Measurements from ENCODE around the gene SUGCT.

The SUGCT gene

GRCh38 chr7:40879941-40880543 is 745.2 kb downstream of the SUGCT start:
- no peak for DNase-seq (ENCODE audit: low read depth)

GRCh38 chr7:40880581-40880980 is 745.8 kb downstream of the SUGCT start:
- DNase-seq (ENCODE audit: low read depth), result no peak

DNA sequence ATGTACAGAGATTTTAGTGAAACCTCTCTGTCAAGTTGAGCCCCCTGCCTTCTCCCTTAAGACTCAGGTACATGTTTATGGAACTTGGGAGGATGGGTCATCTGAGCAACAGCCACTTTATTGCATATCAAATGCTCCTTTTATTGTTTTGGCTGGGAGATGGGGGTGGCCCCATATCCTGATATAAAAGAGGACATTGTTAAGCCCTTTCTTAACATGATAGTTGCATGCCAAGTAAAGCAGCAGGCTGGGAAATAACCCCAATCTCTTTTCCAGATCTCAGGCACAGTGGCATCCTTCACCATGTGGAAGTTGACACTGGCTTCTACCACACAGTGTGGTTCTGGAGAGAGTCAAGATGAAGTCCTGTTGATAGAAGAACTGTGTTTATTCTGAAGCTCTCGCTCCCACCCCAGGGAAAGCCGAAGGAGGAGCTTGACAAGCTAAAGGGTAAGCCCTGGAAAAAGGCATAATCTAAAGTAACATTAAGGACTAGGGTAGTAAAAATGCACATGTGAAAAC is 746.7 kb downstream of the SUGCT start:
- DNase-seq (ENCODE audit: low read depth), result no peak

DNA sequence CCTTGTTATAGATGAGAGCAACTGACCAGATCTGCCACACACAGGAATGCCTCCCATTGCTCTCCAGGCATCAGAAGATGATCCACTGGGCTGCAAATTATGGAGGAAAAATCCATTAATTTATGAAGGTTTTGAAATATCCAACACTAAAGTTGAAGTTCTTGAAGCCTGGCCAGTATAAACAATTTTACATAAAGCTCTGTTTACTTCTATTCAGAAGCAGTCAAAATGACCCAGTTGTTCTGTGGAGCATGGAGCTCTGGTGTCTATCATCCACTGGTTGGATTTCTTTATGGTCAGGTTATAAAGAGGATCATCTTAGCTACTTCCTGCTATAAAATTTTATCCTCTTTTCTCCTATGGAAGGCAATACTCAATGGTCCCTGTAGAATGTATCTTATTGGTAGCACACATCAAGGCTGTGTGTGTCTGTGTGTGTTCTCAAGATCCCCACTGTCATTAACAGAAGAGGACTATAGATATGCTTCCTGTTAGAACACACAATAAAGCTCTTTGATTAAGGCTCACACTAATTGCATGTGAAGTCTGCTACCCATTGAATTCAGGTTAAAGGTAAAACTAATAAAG is 747.4 kb downstream of the SUGCT start:
- DNase-seq (ENCODE audit: low read depth), result no peak

DNA sequence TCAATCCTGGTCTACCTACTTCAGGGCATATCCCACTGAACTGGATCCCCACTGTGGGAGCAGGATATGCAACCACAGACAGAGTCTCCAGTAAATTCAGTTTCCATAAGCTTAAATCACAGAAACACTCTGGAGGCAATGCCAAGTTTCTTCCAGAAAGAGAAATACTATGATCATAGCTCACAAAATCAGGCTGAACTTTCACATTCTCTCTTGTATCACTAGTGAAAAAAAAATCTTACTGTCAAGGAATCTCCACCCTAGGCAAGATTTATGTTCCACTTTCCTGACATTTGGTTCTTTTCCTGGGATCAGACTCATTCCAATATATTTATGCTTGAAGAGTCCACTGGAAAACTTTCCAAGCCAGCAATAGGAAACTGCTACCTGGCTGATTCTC is 749.0 kb downstream of the SUGCT start:
- DNase-seq (ENCODE audit: low read depth), result no peak

DNA sequence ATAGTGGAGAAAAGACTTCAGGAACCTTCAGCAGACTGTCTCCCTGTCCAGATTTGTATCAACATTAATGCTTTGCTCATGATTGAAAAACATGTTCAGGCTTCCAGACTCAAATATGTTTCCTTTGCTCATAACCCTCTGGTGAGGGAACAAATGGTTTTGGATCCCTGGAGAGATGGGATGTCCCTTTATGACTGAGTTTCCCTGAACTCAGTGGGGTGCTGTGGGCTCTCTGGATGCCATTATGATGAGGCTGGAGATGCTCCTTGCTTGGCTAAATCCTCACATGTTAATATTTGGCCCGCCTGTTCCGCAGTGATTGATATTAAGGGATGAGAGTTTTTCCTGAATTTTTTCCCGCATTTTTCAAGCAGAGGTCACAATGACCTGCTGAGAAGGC is 749.4 kb downstream of the SUGCT start:
- no peak for DNase-seq (ENCODE audit: low read depth)

- no peak for DNase-seq (ENCODE audit: low read depth)
Measured at GRCh38 chr7:40885503-40885902, 750.7 kb downstream of the SUGCT start.

DNA sequence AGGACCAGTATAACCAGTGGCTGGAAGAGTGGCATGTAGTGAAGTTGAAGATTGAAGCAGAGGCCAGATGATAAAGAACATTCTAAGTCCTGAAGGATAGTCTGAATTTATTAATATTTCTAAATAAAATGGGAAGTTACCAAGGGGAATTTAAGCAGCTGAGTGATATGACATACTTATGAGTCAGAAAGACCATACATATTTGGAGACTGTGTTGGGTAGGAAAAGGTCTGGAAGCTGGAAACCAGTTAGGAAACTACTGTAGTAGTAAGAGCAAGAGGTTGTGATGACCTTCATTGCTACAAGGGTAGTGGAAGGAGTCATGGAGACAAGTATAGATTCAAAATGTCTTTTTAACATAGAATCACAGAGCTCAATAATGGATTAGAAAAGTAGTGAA is 752.3 kb downstream of the SUGCT start:
- DNase-seq (ENCODE audit: low read depth), result no peak

DNA sequence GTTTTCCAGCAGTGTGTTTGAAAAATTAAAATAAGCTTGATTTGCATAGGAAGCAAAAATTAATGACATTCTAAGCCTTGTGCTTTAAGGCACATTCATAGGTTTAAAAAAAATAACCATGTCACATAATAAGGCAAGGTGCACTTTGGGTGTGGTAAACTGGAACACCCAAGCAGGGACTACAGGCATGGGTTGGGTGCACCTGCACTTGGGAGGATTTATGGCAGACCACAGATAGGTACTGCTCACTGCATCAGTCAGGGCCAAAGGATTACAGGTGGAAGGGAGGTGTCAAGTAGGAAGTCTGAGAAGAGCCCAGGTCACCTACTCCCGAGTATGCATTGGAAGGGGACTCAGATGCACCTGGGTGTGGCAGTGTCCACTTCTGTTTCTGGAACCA is 753.7 kb downstream of the SUGCT start:
- no peak for DNase-seq (ENCODE audit: low read depth)

GRCh38 chr7:40889099-40889498 is 754.3 kb downstream of the SUGCT start:
- DNase-seq (ENCODE audit: low read depth), result no peak

DNA sequence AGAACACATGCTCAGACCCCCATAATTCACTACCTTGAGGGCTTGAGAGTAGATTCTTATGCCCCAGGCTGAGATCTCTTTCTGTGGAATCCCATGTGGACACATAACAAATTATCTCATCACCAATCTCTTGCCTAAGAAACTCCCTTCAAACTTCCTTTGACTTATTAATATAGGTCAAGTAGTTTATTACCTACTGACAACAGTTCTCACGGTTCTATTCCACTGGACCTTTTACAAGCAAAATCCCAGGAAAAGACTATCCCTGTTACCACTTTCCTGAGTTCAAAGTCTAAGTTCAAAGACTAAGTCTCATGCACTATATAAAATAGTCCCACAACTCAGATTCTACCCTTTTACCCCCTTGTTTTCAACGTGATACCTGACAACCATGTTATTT is 754.7 kb downstream of the SUGCT start:
- no peak for DNase-seq (ENCODE audit: low read depth)

- DNase-seq (ENCODE audit: low read depth), result no peak
Measured at GRCh38 chr7:40890088-40890692, 755.4 kb downstream of the SUGCT start.

- DNase-seq (ENCODE audit: low read depth), result no peak
Measured at GRCh38 chr7:40891232-40891631, 756.4 kb downstream of the SUGCT start.

DNA sequence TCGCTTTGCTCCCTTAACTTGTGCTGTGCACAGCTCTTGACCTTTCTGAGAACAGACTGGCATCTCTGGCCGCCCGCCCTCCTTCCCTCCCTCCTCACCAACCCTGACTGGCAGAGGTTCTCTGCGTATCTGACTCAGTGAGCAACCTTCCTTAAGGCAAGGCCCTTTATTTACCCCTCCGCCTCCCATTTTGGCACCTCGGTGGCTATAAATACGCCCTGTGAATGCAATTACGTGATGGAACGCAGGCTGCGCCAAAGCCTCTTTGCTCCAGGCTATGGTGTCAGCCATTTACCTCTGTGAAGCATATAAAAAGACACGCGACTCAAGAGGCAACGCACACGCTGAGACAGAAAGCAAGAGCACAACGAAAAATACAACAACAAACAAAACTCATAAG is 764.3 kb downstream of the SUGCT start:
- DNase-seq (ENCODE audit: low read depth), result no peak

DNA sequence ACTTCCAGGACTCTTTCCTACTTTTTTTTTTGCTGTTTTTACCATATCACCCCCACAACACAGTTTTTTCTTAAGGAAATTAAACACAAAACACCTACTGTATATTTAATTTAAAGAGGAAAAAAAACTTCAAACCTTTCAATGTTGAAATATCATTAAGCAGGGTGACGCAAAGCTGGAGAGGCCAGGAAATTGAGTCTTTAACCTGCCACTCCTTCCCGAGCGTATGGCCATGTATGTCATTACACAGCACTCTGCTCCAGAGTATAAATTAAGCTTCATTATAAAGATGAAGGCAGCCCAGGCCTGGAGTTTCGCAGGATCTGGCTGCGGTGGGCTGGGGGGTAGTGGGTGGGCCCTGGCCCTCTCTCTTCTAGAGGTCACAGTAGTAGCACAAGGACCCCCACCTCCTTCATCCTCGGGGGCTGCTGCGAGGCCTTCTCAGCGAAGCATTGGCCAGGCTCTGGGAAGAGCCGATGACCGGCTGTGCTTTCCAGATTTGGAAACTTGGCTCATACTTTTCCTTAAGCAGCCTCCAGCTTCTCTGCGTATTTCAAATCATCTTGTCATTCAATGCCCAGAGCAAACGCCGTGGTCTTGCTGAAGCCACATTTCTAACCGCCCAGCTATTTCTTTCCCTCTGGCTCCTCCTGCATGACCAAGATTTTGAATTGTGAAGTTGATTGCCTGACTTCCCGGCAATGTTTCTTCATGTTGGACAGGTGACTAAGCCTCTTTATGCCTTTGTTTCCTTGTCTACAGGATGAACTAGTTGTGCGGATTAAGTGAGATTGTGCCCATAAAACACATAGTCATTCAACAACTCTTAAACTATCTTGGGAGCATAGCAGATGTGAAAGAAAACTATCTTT is 765.1 kb downstream of the SUGCT start:
- no peak for DNase-seq (ENCODE audit: low read depth)

GRCh38 chr7:40903872-40904271 is 769.1 kb downstream of the SUGCT start:
- DNase-seq (ENCODE audit: low read depth), result no peak

DNA sequence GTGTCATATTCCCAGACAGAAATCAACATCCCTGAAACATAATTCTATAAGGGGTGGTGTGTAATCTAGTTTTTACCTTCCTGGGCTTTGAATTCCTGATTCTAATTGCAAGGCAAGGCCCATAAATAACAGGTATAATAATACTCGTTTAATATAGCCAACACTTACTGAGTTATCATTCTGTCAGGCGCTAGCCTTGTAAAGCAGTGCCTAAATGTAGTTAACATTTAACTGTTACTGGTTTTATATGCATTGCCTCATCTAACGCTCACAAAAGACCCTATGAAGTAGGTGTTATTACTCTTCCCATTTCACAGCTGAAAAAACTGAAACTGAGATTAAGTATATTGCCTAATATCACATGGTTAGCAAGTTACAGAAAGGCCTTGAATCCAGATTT is 772.5 kb downstream of the SUGCT start:
- no peak for DNase-seq (ENCODE audit: low read depth)

DNA sequence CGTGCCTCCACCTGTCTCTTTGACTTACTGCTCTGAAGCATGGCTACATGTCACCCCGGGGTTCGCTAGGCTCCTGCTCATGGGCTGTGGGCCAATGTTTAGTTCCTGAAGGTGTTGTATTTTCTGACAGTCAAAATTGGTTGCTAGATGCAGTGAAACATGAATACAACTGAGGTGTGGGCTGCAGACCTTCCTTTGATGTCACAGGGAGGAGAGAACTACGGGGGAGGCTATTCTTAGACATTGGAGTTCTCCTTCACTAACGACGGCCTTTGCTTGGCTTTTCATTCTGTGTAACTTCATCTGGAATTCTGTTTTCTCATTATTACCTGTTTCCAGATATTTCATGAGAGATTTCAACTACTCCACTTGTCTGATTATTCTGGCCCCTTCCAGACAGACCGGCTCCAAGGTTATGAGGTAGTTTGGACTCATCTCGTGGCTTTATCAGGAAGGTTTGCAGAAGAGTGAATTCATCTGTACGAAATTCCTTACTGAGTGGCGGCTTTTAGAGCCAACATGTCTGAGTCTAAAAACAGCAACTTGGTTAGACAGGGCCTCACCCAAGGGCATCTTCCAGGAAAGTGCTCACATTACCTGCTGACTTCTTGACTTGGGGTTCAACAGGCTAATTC is 774.7 kb downstream of the SUGCT start:
- no peak for DNase-seq (ENCODE audit: low read depth)
